ENCODE data around the gene GPBP1L1.
"Not testable (repeated sequence)": the region's sequence is repeated elsewhere in the genome, so short reads cannot be mapped to it uniquely, and the experiment has no call there.

The GPBP1L1 gene

DNA sequence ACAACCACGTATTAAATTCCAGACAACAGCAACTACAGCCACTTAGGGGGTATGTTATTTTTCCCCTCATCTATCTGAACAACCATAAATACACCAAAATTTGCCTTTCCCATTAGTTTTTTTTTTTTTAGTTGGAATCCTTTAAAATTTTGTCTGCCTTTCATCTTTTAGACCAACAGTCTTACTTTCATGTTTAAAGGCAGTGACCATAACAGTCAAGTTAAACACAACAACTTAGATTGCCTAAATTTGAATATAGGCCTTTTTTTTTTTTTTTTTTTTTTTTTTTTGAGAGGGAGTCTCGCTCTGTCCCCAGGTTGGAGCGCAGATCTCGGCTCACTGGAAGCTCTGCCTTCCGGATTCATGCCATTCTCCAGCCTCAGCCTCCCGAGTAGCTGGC, 3.4 kb downstream of the GPBP1L1 start:
- no peak for DNase-seq (ENCODE audit: low read depth, low spot score)

GRCh38 chr1:45679123-45679522, 7.2 kb downstream of the GPBP1L1 start:
- no peak for DNase-seq (ENCODE audit: low read depth, low spot score)

- no peak for DNase-seq (ENCODE audit: low read depth, low spot score)
Observed at GRCh38 chr1:45678489-45678888, 7.8 kb downstream of the GPBP1L1 start.

- DNase-seq (ENCODE audit: low read depth, low spot score) = no peak
Observed at GRCh38 chr1:45677751-45678245, 8.5 kb downstream of the GPBP1L1 start.

DNA sequence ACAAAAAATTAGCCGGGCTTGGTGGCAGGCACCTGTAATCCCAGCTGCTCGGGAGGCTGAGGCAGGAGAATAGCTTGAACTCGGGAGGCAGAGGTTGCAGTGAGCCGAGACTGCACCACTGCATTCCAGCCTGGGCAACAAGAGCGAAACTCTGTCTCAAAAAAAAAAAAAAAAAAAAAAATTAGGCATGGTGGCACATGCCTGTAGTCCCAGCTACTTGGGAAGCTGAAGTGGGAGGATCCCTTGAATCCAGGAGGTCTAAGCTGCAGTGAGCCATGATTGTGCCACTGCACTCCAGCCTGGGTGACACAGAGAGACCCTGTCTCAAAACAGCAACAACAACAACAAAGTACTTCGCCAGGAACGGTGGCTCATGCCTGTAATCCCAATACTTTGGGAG, 9.8 kb downstream of the GPBP1L1 start:
- not testable (repeated sequence) for DNase-seq (ENCODE audit: low read depth, low spot score)

DNA sequence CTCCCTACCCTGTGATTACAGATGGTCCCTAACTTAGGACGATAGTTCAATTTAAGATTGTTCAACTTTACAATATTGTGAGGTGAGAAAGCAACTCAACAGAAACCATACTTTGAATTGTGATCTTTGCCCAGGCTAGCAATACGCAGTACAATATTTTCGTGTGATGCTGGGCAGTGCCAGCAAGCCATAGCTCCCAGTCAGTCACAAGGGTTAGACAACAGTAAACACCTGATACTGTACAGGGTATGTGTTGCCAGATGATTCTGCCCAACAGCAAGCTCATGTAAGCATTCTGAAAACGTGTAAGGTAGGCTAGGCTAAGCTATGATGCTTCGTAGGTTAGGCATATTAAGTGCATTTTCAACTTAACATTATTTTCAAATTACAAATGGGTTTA, 11.9 kb downstream of the GPBP1L1 start:
- no peak for DNase-seq (ENCODE audit: low read depth, low spot score)

DNA sequence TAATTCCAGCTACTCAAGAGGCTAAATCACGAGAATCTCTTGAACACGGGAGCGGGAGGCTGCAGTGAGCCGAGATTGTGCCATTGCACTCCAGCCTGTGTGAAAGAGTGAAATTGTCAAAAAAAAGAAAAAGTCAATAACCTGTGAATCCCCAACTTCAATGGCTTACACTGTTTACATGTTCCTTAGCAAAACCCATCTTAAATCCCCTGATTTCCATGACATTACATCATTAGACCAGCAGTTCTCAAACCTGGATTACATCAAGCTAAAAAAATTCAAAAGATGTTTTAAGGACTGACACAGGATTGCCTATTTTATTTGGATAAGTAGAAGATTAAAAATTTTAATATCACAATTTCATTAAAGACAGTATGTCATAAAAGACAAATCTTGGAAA, 12.4 kb downstream of the GPBP1L1 start:
- no peak for DNase-seq (ENCODE audit: low read depth, low spot score)

DNA sequence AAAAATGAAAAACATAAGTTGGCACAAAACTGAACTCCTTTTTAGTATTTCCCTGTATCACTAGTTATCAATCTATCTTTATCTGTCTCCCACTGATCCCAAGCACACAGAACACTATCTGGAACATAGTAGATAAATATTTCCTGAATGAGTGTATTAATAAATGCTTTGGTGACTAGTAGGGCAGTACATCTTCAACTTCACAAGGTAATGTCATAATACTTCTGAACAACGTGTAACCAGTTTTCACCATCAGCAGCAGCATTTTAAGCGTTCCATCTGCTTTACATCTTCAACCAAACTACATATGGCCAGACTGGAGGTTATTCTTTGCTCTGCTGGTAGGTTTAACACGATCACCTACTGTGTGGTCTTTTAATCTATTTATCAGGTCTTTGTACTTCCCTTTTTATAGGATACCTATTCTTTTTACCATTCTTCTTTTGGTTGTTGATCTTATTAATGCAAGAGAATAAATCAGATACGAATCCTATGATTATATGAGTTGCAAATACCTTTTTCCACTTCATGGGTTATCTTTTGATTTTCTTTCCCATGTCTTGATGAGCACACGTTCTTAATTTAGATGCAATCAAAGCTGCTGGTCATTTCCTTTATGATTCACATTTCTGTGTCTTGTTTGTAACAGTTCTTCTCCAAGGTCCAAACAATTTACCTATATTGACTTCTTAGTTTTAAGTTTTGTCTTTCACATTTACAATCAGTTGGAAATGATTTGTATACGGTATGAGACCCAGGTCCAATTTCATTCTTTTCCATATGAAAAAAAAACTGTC, 16.3 kb downstream of the GPBP1L1 start:
- no peak for DNase-seq (ENCODE audit: low read depth, low spot score)

- DNase-seq (ENCODE audit: low read depth, low spot score) = no peak
Observed at GRCh38 chr1:45669379-45669778, 17.0 kb downstream of the GPBP1L1 start.

GRCh38 chr1:45668526-45668925, 17.8 kb downstream of the GPBP1L1 start:
- DNase-seq (ENCODE audit: low read depth, low spot score) = no peak

DNA sequence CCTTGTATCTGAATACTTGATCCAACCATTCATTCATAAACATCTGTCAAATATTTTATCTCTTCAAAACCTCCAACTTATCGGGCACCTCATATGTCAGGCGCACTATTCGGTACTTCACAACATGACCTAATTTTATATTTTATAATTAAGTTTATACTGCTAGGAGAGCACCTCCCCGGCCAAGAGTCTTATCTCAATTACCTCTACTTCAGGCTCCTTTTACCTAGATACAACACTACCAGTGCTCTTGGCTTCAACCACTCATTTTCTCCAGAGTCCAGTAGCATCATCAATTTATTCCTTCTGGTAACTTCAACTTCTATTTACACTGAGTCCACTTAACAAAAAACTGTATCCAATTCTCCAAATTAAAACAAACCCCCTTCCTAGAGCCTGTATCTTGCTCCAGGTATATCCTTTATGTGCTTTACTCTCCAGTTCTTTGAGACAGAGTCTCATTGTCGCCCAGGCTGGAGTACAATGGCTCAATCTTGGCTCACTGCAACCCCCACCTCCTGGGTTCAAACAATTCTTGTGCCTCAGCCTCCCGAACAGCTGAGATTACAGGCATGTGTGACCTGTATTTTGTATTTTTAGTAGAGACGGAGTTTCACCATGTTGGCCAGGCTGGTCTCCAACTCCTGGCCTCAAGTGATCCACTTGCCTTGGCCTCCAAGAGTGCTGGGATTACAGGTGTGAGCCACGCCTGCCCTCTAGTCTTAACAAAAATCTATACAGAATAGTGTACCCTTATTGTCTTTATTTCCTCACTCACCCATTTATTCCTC, 18.8 kb downstream of the GPBP1L1 start:
- no peak for DNase-seq (ENCODE audit: low read depth, low spot score)

DNA sequence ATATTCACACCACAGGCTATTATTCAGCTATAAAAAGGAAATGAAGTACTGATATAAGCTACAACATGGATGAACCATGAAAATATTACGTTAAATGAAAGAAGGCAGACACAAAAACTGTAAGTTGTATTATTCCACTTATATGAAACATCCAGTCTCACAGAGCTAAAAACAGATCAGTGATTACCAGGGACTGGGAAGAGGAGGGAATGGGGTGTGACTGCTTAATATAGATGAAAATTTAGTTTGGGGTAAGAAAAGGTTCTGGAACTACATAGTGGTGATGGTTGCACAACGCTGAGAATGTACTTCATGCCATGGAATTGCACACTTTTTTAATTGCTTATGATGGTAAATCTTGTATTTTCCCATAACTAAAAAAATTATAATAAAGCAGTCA, 19.5 kb downstream of the GPBP1L1 start:
- DNase-seq (ENCODE audit: low read depth, low spot score) = no peak

GRCh38 chr1:45660336-45660735, 26.0 kb downstream of the GPBP1L1 start:
- no peak for DNase-seq (ENCODE audit: low read depth, low spot score)

- DNase-seq (ENCODE audit: low read depth, low spot score) = no peak
Observed at GRCh38 chr1:45659222-45659621, 27.1 kb downstream of the GPBP1L1 start.

DNA sequence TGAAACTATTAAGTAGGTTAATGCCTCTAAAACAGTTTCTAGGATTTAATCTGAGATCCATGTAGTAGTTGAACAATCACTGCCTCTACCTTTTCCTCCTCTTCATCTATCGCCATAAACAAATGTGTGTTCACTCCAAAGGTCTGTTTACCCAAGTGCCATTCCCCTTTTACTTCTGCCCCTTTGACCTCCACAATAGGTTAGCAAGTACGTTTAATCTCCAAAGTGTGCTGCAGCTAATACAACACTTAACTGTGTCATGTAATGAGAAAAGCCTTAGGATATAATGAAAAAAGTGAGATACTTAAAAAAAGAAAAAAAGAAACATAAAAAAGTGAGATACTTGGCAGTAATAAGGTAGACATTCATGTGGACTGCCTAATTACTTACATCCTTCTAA, 28.2 kb downstream of the GPBP1L1 start:
- no peak for DNase-seq (ENCODE audit: low read depth, low spot score)

GRCh38 chr1:45656573-45657226, 29.6 kb downstream of the GPBP1L1 start:
- DNase-seq (ENCODE audit: low read depth, low spot score) = no peak

DNA sequence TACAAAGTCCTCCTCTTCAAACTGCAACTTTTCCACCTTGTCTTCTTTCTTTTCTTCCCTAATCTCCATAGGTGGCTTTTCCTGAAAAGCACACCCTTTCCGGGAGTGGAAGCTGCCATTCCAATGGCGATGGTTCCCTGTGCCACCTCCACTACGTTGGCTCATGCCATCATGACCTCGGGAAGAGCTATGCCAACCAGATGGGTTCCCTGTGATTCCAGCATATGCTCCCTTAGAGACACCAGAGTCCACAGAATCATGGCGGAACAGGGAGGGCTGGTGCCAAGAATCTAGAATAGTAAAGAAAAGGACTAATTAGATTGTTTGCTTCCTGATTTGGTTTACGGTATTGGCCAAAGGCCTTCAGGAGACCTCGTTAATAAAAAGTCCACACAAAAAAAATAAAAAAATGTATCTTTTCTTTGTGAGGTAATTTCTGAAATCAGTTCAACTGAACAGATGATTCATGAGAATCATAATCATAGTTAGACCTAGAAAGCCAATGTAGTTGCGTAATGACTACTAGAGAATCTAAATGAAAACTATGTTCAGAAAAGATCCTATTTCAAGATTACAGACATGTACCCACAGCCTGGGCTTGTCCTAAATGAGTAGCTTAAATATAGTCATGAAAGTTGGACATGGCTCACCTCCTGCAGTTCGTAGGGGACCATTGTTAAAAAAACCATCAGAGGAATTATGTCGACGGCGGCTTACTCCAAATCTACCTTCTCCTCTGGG, 31.6 kb downstream of the GPBP1L1 start:
- DNase-seq (ENCODE audit: low read depth, low spot score) = no peak

- DNase-seq (ENCODE audit: low read depth, low spot score) = no peak
Observed at GRCh38 chr1:45647248-45648021, 38.9 kb downstream of the GPBP1L1 start.

- DNase-seq (ENCODE audit: low read depth, low spot score) = no peak
Observed at GRCh38 chr1:45644661-45645060, 41.7 kb downstream of the GPBP1L1 start.

DNA sequence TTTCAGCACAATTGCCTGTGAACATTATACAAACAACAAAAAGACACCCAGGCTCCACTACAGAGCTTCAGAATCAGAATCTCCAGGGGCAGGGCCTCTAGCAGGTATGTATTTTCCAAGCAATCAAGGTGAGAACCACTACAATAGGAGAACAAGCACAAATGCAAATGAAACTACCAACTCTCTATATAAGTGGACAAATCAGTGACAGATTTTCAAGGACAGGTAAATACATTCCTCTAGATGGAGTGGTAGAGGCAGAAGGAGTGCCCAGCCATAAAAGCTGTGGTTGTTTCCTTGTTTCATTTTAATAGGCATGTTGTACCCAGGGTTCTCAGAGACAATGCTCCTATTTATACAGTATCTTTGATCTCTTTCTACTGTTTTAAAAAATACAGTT, 42.4 kb downstream of the GPBP1L1 start:
- DNase-seq (ENCODE audit: low read depth, low spot score) = no peak

GRCh38 chr1:45643321-45643720, 43.0 kb downstream of the GPBP1L1 start:
- DNase-seq (ENCODE audit: low read depth, low spot score) = no peak
